GM19099 (cell line): ENCODE measurements around the gene ACAD8.

ENCODE experiments used
- POLR2A ChIP-seq: IDR thresholded peaks from 3 replicates; pipeline ENCODE4 v1.6.1; 2011; ENCODE audit warnings: low read depth; ENCODE audit not compliant: insufficient read length; ENCODE audit errors: extremely low read depth

The ACAD8 gene

GRCh38 chr11:134253188-134253993 is at the start of gene ACAD8, which contains the start of gene THYN1:
ACAD8 (plus strand) TSS chr11:134253568; CDS start chr11:134253601, 33 bp downstream.
THYN1 (minus strand) TSS chr11:134253352; CDS start chr11:134252882, 470 bp downstream.
- peak; percentile 80 for TF ChIP-seq POLR2A

- TF ChIP-seq POLR2A: no peak
These were observed 47.6 kb upstream of the ACAD8 start for GRCh38 chr11:134205729-134206128.

GRCh38 chr11:134206185-134206584 is 47.2 kb upstream of the ACAD8 start:
- no peak for TF ChIP-seq POLR2A

DNA sequence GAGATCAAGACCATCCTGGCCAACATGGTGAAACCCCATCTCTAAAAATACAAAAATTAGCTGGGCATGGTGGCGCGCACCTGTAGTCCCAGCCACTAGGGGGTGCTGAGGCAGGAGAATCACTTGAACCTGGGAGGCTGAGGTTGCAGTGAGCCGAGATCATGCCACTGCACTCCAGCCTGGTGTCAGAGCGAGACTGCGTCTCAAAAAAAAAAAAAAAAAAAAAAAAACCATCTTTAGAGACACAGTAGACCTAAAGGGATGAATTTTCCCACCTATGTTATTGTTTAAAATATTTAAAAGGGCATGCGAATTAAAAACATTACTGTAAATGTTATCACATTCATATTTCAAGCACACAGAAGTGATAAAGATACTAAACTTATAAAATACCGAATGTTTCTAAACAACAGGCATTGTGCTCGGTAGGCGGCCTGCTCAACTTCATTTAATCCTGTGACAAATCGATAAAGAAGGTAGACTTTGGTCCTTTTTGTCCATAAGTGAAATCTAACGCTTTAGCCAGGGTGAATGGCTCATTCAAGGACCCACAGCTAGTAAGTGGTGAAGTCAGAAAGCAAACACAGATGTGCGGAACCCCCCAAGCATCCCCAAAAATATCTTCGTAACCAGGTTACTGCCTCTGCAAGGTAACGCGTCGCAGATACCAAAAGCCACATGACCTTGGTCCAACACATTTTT is 45.7 kb upstream of the ACAD8 start:
- TF ChIP-seq POLR2A: no peak

GRCh38 chr11:134215836-134216235 is 37.5 kb upstream of the ACAD8 start:
- TF ChIP-seq POLR2A: no peak

GRCh38 chr11:134216816-134217215 is 36.6 kb upstream of the ACAD8 start:
- TF ChIP-seq POLR2A: no peak

- TF ChIP-seq POLR2A: no peak
These were observed 30.2 kb upstream of the ACAD8 start for GRCh38 chr11:134223121-134223520.

GRCh38 chr11:134223836-134224709 is 29.3 kb upstream of the ACAD8 start, which contains the start of the genes NCAPD3 and VPS26B:
NCAPD3 (minus strand) TSS chr11:134223967; CDS start chr11:134223926, 41 bp downstream.
VPS26B (plus strand) TSS chr11:134224671; CDS start chr11:134225123, 452 bp downstream.
- peak; percentile 89 for TF ChIP-seq POLR2A

GRCh38 chr11:134224710-134225664 is 28.4 kb upstream of the ACAD8 start:
- TF ChIP-seq POLR2A: no peak

- no peak for TF ChIP-seq POLR2A
These were observed 26.5 kb upstream of the ACAD8 start for GRCh38 chr11:134226806-134227325.

- no peak for TF ChIP-seq POLR2A
These were observed 24.7 kb upstream of the ACAD8 start for GRCh38 chr11:134228625-134229024.

DNA sequence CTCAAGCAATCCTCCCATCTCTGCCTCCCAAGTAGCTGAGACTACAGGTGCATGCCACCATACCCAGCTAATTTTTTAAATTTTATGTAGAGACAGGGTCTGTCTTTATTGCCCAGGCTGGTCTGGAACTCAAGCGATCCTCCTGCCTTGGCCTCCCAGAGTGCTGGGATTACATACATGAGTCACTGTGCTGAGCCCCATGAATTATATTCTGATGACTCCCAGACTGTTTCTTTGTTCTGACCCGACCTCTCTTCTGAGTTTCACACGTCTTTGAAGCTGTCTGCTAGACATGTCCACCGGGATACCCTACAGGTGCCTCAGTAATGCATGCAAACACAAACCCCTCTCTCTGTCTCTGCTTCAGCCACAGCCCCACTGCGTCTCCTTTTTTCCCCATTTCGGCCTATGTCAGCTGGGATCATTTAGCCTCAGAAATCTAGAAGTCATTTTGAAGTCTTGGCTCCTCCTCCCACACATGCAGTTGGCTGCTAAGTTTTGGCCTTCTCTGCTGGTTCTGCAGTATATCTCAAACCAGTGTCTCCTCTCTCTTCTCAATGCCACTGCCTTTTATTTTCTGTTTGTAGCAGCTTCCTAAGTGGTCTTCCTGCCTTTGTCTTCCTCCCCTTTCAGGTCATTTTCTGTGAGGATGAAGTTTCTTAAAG is 24.1 kb upstream of the ACAD8 start:
- no peak for TF ChIP-seq POLR2A

- TF ChIP-seq POLR2A: no peak
These were observed 23.0 kb upstream of the ACAD8 start for GRCh38 chr11:134230339-134230738.
